NCI-H524 treated with DMSO at 0.1 percent for 48 hours (cell line): ENCODE measurements around the gene POTEM.
"Not testable (repeated sequence)": the region's sequence is repeated elsewhere in the genome, so short reads cannot be mapped to it uniquely, and the experiment has no call there.

Source experiments
- DNase-seq: peaks from one replicate; lab custom pipeline; 2025; lab: John Stamatoyannopoulos, UW

The POTEM gene

GRCh38 chr14:18967134-18967533 lies at the start of gene POTEM:
Gene POTEM (plus strand): TSS chr14:18967434. CDS start chr14:18967486, 52 bp downstream.
- not testable (repeated sequence) for DNase-seq

GRCh38 chr14:18918345-18918744 lies 48.9 kb upstream of the POTEM start:
- not testable (repeated sequence) for DNase-seq

GRCh38 chr14:18920052-18920451 lies 47.2 kb upstream of the POTEM start:
- DNase-seq, result not testable (repeated sequence)

GRCh38 chr14:18921055-18921701 lies 46.1 kb upstream of the POTEM start:
- DNase-seq, result not testable (repeated sequence)

GRCh38 chr14:18936848-18937247 lies 30.4 kb upstream of the POTEM start:
- DNase-seq, result not testable (repeated sequence)

- DNase-seq, result not testable (repeated sequence)
These were observed 28.5 kb upstream of the POTEM start for GRCh38 chr14:18938733-18939132.

GRCh38 chr14:18949939-18950338 lies 17.3 kb upstream of the POTEM start:
- DNase-seq, result not testable (repeated sequence)

GRCh38 chr14:18953085-18953484 lies 14.1 kb upstream of the POTEM start:
- DNase-seq, result not testable (repeated sequence)

GRCh38 chr14:18955816-18956215 lies 11.4 kb upstream of the POTEM start:
- not testable (repeated sequence) for DNase-seq

GRCh38 chr14:18961576-18961975 lies 5.7 kb upstream of the POTEM start:
- not testable (repeated sequence) for DNase-seq

- not testable (repeated sequence) for DNase-seq
These were observed 5.1 kb upstream of the POTEM start for GRCh38 chr14:18962143-18962542.

GRCh38 chr14:18963276-18963675 lies 4.0 kb upstream of the POTEM start:
- DNase-seq, result not testable (repeated sequence)

- DNase-seq, result not testable (repeated sequence)
These were observed 2.4 kb upstream of the POTEM start for GRCh38 chr14:18964878-18965277.

- DNase-seq, result not testable (repeated sequence)
These were observed 35.3 kb downstream of the POTEM start for GRCh38 chr14:19002566-19002965.

- not testable (repeated sequence) for DNase-seq
These were observed 39.3 kb downstream of the POTEM start for GRCh38 chr14:19006490-19006889.

- DNase-seq, result not testable (repeated sequence)
These were observed 40.4 kb downstream of the POTEM start for GRCh38 chr14:19007678-19008077.

- not testable (repeated sequence) for DNase-seq
These were observed 43.8 kb downstream of the POTEM start for GRCh38 chr14:19011029-19011428.

- not testable (repeated sequence) for DNase-seq
These were observed 44.5 kb downstream of the POTEM start for GRCh38 chr14:19011703-19012102.

GRCh38 chr14:19015185-19015584 lies 48.0 kb downstream of the POTEM start:
- not testable (repeated sequence) for DNase-seq

- DNase-seq, result not testable (repeated sequence)
These were observed 57.9 kb downstream of the POTEM start for GRCh38 chr14:19025080-19025589.

GRCh38 chr14:19026649-19027351 lies 59.6 kb downstream of the POTEM start:
- not testable (repeated sequence) for DNase-seq

GRCh38 chr14:19027895-19028294 lies 60.7 kb downstream of the POTEM start:
- DNase-seq, result not testable (repeated sequence)

- DNase-seq, result not testable (repeated sequence)
These were observed 69.7 kb downstream of the POTEM start for GRCh38 chr14:19036811-19037382.
